ENCODE results near the gene SOAT1. TPM values are rescaled to one million over a fixed set of nuclear protein-coding genes. Genes with fewer than 3 reads are reported as not detected.

The SOAT1 gene
- total RNA-seq, 1 donor from 2014 or later = 52.6 TPM

DNA sequence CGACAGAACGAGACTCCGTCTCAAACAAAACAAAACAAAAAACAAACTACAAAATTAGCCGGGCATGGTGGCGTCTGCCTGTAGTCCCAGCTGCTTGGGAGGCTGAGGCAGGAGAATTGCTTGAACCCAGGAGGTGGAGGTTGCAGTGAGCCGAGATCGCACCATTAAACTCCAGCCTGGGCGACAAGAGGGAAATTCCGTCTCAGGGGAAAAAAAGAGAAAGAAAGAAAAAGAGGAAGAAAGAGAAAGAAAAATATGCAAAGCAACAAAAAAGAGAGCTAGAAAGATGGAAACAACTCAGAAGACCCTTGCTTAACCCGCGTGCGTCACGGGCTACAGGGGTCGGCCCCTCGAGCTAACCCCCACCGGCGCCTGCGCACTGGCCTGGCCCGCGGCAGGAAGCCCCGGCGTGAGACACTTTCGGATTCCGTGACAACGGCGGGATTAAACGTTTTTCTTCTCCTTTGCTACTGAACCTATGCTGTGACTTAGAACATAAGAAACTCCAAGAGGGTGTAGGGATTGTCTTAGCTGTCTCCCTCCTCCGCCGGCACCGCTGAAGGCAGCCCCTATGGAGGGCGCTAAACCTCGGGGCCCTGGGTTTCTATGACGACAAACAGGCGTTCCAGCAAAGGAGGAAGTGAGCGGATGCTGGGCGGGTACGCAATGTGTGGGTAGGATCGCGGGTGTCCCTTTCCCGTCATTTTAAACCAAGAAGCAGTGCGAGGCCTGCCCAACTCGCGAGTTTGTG lies 71.9 kb downstream of the SOAT1 start, which contains the start of gene AXDND1:
TSS of gene AXDND1 (plus strand) at position 630 of the 751 bp plus-strand sequence. CDS start 539 bp downstream, outside the sequence.
- Mint-ChIP-seq H3K27me3 (ENCODE audit: low read depth) (no peaks in the 10 kb centered on the region), H3K36me3 (ENCODE audit: low read depth) (no peaks in the 10 kb centered on the region), H3K4me1 (ENCODE audit: low read depth) (peaks cover 19% of the 10 kb centered on the region), H3K4me3 (ENCODE audit: unreplicated experiment) (peak within 1 kb of the TSS; percentile 92), H3K9me3 (ENCODE audit: low read depth) (no peaks in the 10 kb centered on the region), H3K27ac (ENCODE audit: unreplicated experiment) (peak within 1 kb of the TSS; percentile 100)
- TF ChIP-seq, protein P1, sequence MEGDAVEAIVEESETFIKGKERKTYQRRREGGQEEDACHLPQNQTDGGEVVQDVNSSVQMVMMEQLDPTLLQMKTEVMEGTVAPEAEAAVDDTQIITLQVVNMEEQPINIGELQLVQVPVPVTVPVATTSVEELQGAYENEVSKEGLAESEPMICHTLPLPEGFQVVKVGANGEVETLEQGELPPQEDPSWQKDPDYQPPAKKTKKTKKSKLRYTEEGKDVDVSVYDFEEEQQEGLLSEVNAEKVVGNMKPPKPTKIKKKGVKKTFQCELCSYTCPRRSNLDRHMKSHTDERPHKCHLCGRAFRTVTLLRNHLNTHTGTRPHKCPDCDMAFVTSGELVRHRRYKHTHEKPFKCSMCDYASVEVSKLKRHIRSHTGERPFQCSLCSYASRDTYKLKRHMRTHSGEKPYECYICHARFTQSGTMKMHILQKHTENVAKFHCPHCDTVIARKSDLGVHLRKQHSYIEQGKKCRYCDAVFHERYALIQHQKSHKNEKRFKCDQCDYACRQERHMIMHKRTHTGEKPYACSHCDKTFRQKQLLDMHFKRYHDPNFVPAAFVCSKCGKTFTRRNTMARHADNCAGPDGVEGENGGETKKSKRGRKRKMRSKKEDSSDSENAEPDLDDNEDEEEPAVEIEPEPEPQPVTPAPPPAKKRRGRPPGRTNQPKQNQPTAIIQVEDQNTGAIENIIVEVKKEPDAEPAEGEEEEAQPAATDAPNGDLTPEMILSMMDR (IDR thresholded peaks at IDR 0.05) = no peak
- DNase-seq (ENCODE audit: low spot score) = no peak

DNA sequence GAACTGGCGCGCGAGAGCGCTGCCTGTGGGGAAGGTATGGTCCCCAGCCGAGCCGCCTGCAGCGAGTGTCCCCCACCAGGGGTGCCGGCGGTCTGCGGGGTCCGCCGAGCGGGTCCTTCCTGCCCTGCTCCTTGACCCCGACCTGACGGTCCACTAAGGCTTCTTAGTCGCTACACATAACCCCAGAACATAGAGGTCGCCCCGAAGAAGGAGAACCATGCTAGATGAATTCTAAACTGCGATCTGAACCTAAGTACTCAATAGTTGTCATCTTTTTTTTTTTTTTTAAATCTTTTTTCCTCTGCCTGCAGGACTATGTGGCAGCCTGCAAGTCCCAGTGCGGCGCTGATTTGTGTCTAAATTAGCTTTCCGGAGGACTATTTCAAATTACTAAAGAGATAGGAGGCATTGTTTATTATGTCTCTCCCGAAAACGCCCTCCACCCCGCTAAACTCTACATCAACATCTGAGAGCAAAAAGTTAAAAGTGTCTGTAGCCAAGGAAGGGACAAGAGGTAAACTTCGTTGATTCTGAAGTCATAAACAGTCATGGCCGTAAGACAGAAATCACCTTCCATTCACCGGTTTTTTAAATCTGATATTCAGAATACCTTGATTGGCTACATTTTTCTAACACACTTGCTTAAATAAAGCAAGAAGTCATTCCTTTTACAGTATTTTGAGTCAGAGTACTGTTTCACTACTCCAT lies 72.7 kb downstream of the SOAT1 start:
- no peaks in the 10 kb centered on the region for H3K27me3 Mint-ChIP-seq (ENCODE audit: low read depth)
- H3K27ac Mint-ChIP-seq (ENCODE audit: unreplicated experiment) = peak overlapping the region; percentile 100
- DNase-seq (ENCODE audit: low spot score) = no peak
- H3K4me1 Mint-ChIP-seq (ENCODE audit: low read depth) = peaks cover 19% of the 10 kb centered on the region
- H3K9me3 Mint-ChIP-seq (ENCODE audit: low read depth) = no peaks in the 10 kb centered on the region
- TF ChIP-seq, protein P1 (IDR thresholded peaks at IDR 0.05) = peak; percentile 47
- no peaks in the 10 kb centered on the region for H3K36me3 Mint-ChIP-seq (ENCODE audit: low read depth)
- H3K4me3 Mint-ChIP-seq (ENCODE audit: unreplicated experiment) = peak overlapping the region; percentile 92

- Mint-ChIP-seq H3K4me1 (ENCODE audit: low read depth) (peaks cover 19% of the 10 kb centered on the region), H3K36me3 (ENCODE audit: low read depth) (no peaks in the 10 kb centered on the region), H3K27ac (ENCODE audit: unreplicated experiment) (no peak overlapping the region), H3K27me3 (ENCODE audit: low read depth) (no peaks in the 10 kb centered on the region), H3K4me3 (ENCODE audit: unreplicated experiment) (no peak overlapping the region), H3K9me3 (ENCODE audit: low read depth) (no peaks in the 10 kb centered on the region)
- no peak for DNase-seq (ENCODE audit: low spot score)
- TF ChIP-seq, protein P1 (IDR thresholded peaks at IDR 0.05) = peak; percentile 91
These were observed 76.2 kb downstream of the SOAT1 start for GRCh38 chr1:179369751-179370341.

- TF ChIP-seq, protein P1 (IDR thresholded peaks at IDR 0.05) = no peak
- no peaks in the 10 kb centered on the region for H3K27me3 Mint-ChIP-seq (ENCODE audit: low read depth)
- no peak overlapping the region for H3K27ac Mint-ChIP-seq (ENCODE audit: unreplicated experiment)
- peaks cover 5% of the 10 kb centered on the region for H3K4me1 Mint-ChIP-seq (ENCODE audit: low read depth)
- no peak for DNase-seq (ENCODE audit: low spot score)
- H3K4me3 Mint-ChIP-seq (ENCODE audit: unreplicated experiment) = no peak overlapping the region
- no peaks in the 10 kb centered on the region for H3K36me3 Mint-ChIP-seq (ENCODE audit: low read depth)
- H3K9me3 Mint-ChIP-seq (ENCODE audit: low read depth) = no peaks in the 10 kb centered on the region
These were observed 78.6 kb downstream of the SOAT1 start for GRCh38 chr1:179372160-179372559.

GRCh38 chr1:179376223-179376622 lies 82.6 kb downstream of the SOAT1 start:
- Mint-ChIP-seq H3K27ac (ENCODE audit: unreplicated experiment) (no peak overlapping the region), H3K9me3 (ENCODE audit: low read depth) (no peaks in the 10 kb centered on the region)

More at GRCh38 chr1:179376223-179376622, 82.6 kb downstream of the SOAT1 start:
- no peak overlapping the region for H3K4me3 Mint-ChIP-seq (ENCODE audit: unreplicated experiment)
- no peak for DNase-seq (ENCODE audit: low spot score)
- H3K36me3 Mint-ChIP-seq (ENCODE audit: low read depth) = no peaks in the 10 kb centered on the region
- TF ChIP-seq, protein P1 (IDR thresholded peaks at IDR 0.05) = no peak
- H3K27me3 Mint-ChIP-seq (ENCODE audit: low read depth) = no peaks in the 10 kb centered on the region
- H3K4me1 Mint-ChIP-seq (ENCODE audit: low read depth) = no peaks in the 10 kb centered on the region
